Gastroesophageal sphincter (tissue), 3 donors: Measurements from ENCODE around the gene UBR1.

Source experiments
- POLR2AphosphoS5 ChIP-seq: sonication (generic); formaldehyde crosslinking; IDR thresholded peaks from one replicate; pipeline ENCODE4 v1.6.1; 2017; ENCODE audit warnings: antibody characterized with exemption
- TF ChIP-seq, protein P1 (sequence below), 4 experiments: fragments of 200-600 bp in 2 of 4; fragments of 450-650 bp in 2 of 4; sonication (generic) in 1 of 4; IDR thresholded peaks; one replicate each; pipeline ENCODE4 v1.5.1; 2017 to 2019; ENCODE audit warnings: antibody characterized with exemption in 4 of 4, mild to moderate bottlenecking in 2 of 4, moderate library complexity in 2 of 4

DNA sequence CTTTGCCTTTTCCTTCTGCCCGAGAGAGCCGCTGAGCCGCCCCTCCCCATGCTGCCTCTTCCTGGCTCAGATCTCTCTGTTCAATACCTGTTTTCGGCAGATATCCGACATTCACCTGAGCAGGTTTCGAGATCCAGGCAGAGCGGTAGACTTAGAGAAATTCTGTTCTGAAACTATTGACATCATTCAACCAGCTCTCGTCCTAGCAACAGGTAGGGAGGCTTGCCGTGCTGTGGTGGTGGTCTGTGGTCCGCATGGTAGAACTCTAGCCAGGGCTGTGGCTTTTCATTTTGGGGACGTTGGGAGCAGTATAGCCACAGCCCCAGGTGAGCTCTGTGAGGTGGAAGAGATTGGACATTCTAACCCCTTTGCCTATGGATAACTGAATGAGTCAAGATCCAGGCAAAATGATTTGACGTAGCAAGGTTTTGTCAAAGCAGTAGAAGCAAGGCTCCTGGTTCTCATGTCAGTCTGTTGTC is 28.4 kb upstream of the UBR1 start:
- TF ChIP-seq, protein P1, sequence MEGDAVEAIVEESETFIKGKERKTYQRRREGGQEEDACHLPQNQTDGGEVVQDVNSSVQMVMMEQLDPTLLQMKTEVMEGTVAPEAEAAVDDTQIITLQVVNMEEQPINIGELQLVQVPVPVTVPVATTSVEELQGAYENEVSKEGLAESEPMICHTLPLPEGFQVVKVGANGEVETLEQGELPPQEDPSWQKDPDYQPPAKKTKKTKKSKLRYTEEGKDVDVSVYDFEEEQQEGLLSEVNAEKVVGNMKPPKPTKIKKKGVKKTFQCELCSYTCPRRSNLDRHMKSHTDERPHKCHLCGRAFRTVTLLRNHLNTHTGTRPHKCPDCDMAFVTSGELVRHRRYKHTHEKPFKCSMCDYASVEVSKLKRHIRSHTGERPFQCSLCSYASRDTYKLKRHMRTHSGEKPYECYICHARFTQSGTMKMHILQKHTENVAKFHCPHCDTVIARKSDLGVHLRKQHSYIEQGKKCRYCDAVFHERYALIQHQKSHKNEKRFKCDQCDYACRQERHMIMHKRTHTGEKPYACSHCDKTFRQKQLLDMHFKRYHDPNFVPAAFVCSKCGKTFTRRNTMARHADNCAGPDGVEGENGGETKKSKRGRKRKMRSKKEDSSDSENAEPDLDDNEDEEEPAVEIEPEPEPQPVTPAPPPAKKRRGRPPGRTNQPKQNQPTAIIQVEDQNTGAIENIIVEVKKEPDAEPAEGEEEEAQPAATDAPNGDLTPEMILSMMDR (IDR thresholded peaks at IDR 0.05): no peak
- no peak for TF ChIP-seq POLR2AphosphoS5
